Fibroblast of mammary gland (primary cell): ENCODE data around the gene MMP15.
"Not testable (repeated sequence)": the region's sequence is repeated elsewhere in the genome, so short reads cannot be mapped to it uniquely, and the experiment has no call there.

Experiments used
- DNase-seq: peaks from one replicate; pipeline ENCODE4 v3.0.0-alpha.2; 2010; ENCODE audit warnings: low read depth
- H3K4me3 ChIP-seq: 2 replicates; pipeline ENCODE4 v1.5.1; 2011; ENCODE audit warnings: low read depth, mild to moderate bottlenecking, low read length, moderate library complexity; ENCODE audit not compliant: control insufficient read depth
- CTCF ChIP-seq: conservative IDR thresholded peaks from 2 replicates; pipeline ENCODE4 v1.5.1; 2011; ENCODE audit warnings: low read depth, low read length, inconsistent platforms; ENCODE audit not compliant: control insufficient read depth, insufficient read depth

The MMP15 gene

GRCh38 chr16:58025351-58026138, at the start of gene MMP15:
TSS of gene MMP15 (plus strand) at chr16:58025754. CDS start at chr16:58026351, 597 bp downstream.
- DNase-seq, result peak; percentile 46
- peak within 1 kb of the TSS; percentile 41 for H3K4me3 ChIP-seq
- no peak for TF ChIP-seq CTCF

GRCh38 chr16:57976331-57976796, 49.2 kb upstream of the MMP15 start:
- no peak for DNase-seq
- TF ChIP-seq CTCF, result no peak

GRCh38 chr16:57977418-57978069, 48.0 kb upstream of the MMP15 start:
- DNase-seq, result no peak
- H3K4me3 ChIP-seq, result no peak overlapping the region
- TF ChIP-seq CTCF, result no peak

More at GRCh38 chr16:57976331-57976796, 49.2 kb upstream of the MMP15 start:
- no peak overlapping the region for H3K4me3 ChIP-seq

- not testable (repeated sequence) for DNase-seq, H3K4me3 ChIP-seq
These were observed 47.5 kb upstream of the MMP15 start for GRCh38 chr16:57978070-57978465.

GRCh38 chr16:57979006-57979585, 46.5 kb upstream of the MMP15 start:
- H3K4me3 ChIP-seq, result no peak overlapping the region
- DNase-seq, result no peak
- TF ChIP-seq CTCF, result no peak

- no peak for TF ChIP-seq CTCF
- H3K4me3 ChIP-seq, result no peak overlapping the region
- no peak for DNase-seq
These were observed 43.9 kb upstream of the MMP15 start for GRCh38 chr16:57981636-57982035.

GRCh38 chr16:57982385-57982784, 43.2 kb upstream of the MMP15 start:
- no peak for DNase-seq
- no peak for TF ChIP-seq CTCF
- no peak overlapping the region for H3K4me3 ChIP-seq
